Measurements from ENCODE around the gene PER2. TPM values are rescaled to one million over a fixed set of nuclear protein-coding genes. Genes with fewer than 3 reads are reported as not detected.
A peak's percentile ranks its signal among the peaks of the same experiment; 100 is the strongest.

PER2 gene
- total and polyA plus RNA-seq, 2 of the 13 experiments (the other 11 are each of a cell fraction or from before 2014, with no cell fraction given), result 5.1 to 9.4 TPM

DNA sequence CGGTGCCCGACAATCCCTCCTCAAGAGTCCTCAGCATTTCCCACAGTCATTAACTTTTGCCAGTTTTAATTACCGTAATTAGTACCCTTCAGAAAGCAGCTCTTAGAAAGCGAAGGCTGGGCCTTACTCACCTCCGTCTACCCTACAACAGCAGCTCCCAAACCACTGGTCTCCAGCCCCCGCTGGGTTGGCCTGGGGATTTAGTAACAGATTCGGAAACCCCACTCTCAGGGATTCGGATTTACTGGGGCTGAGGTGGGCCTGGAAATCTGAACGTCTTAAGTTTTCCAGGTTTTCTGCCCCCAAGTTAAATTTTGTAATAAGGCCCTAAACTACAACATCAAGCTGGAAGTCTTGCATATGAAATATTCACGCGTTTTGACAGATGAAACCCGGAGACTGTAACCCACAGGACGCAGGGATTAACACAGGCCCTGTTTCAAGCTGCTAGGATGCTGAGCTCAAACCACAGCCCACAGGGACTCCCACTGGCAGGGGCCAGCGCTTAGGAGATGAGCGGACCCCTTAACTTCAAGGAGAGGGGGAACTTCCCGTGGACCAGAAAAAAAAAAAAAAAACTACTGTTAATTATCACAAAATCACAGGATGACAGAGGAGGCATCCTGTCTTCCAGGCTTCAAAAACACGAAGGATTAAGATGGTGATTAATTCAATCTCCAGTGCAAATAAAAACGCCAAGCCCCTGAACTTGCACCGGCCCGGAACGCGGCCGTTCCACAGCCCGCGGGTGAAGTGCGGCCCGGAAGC, 85.9 kb downstream of the PER2 start (continued):
- TF ChIP-seq, protein P1, sequence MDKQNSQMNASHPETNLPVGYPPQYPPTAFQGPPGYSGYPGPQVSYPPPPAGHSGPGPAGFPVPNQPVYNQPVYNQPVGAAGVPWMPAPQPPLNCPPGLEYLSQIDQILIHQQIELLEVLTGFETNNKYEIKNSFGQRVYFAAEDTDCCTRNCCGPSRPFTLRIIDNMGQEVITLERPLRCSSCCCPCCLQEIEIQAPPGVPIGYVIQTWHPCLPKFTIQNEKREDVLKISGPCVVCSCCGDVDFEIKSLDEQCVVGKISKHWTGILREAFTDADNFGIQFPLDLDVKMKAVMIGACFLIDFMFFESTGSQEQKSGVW (CRISPR knock-in tag; IDR thresholded peaks at IDR 0.05; ENCODE audit: borderline replicate concordance), result no peak
- TF ChIP-seq NFIB (CRISPR knock-in tag; IDR thresholded peaks at IDR 0.05; ENCODE audit: borderline replicate concordance), result no peak
- no peak for TF ChIP-seq MTF1 (CRISPR knock-in tag; IDR thresholded peaks at IDR 0.05)
- no peak for TF ChIP-seq NFRKB (IDR thresholded peaks at IDR 0.05)
- TF ChIP-seq, protein P2, sequence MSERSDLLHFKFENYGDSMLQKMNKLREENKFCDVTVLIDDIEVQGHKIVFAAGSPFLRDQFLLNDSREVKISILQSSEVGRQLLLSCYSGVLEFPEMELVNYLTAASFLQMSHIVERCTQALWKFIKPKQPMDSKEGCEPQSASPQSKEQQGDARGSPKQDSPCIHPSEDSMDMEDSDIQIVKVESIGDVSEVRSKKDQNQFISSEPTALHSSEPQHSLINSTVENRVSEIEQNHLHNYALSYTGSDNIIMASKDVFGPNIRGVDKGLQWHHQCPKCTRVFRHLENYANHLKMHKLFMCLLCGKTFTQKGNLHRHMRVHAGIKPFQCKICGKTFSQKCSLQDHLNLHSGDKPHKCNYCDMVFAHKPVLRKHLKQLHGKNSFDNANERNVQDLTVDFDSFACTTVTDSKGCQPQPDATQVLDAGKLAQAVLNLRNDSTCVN (CRISPR knock-in tag; IDR thresholded peaks at IDR 0.05; ENCODE audit: borderline replicate concordance), result no peak
- no peak for TF ChIP-seq ZNF230 (CRISPR knock-in tag; IDR thresholded peaks at IDR 0.05)
- no peak for TF ChIP-seq ZNF7 (CRISPR knock-in tag; IDR thresholded peaks at IDR 0.05)
- TF ChIP-seq ASH2L (IDR thresholded peaks at IDR 0.05; ENCODE audit: insufficient read length, low read depth, low read length), result peak; percentile 73
- no peak for TF ChIP-seq ZNF431 (CRISPR knock-in tag; IDR thresholded peaks at IDR 0.05; ENCODE audit: borderline replicate concordance, low read depth)
- TF ChIP-seq NPAS2 (CRISPR knock-in tag; IDR thresholded peaks at IDR 0.05; ENCODE audit: borderline replicate concordance), result no peak
- TF ChIP-seq EHMT2 (IDR thresholded peaks at IDR 0.05; ENCODE audit: borderline replicate concordance, low read depth, low read length), result no peak
- TF ChIP-seq SYNCRIP (IDR thresholded peaks at IDR 0.05; ENCODE audit: insufficient read depth, low read depth, low read length), result no peak
- TF ChIP-seq ZNF274 (CRISPR knock-in tag; IDR thresholded peaks at IDR 0.05), result no peak
- no peak for TF ChIP-seq POLR2AphosphoS5 (IDR thresholded peaks at IDR 0.05; ENCODE audit: low read depth, low read length)
- TF ChIP-seq BCLAF1 (IDR thresholded peaks at IDR 0.05), result no peak
- no peak for TF ChIP-seq PRPF4 (IDR thresholded peaks at IDR 0.05; ENCODE audit: low read depth, low read length, poor library complexity, severe bottlenecking)
- TF ChIP-seq, protein P3, sequence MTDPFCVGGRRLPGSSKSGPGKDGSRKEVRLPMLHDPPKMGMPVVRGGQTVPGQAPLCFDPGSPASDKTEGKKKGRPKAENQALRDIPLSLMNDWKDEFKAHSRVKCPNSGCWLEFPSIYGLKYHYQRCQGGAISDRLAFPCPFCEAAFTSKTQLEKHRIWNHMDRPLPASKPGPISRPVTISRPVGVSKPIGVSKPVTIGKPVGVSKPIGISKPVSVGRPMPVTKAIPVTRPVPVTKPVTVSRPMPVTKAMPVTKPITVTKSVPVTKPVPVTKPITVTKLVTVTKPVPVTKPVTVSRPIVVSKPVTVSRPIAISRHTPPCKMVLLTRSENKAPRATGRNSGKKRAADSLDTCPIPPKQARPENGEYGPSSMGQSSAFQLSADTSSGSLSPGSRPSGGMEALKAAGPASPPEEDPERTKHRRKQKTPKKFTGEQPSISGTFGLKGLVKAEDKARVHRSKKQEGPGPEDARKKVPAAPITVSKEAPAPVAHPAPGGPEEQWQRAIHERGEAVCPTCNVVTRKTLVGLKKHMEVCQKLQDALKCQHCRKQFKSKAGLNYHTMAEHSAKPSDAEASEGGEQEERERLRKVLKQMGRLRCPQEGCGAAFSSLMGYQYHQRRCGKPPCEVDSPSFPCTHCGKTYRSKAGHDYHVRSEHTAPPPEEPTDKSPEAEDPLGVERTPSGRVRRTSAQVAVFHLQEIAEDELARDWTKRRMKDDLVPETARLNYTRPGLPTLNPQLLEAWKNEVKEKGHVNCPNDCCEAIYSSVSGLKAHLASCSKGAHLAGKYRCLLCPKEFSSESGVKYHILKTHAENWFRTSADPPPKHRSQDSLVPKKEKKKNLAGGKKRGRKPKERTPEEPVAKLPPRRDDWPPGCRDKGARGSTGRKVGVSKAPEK (CRISPR knock-in tag; IDR thresholded peaks at IDR 0.05; ENCODE audit: borderline replicate concordance), result no peak
- 0 out of 2 replicates have a peak, but pooled peaks have one; percentile 25 for TF ChIP-seq EEA1 (CRISPR knock-in tag; IDR thresholded peaks at IDR 0.05; ENCODE audit: borderline replicate concordance)
- 0 out of 2 replicates have a peak, but pooled peaks have one; percentile 0 for TF ChIP-seq HOXA5 (CRISPR knock-in tag; IDR thresholded peaks at IDR 0.05)
- TF ChIP-seq TBX2 (CRISPR knock-in tag; IDR thresholded peaks at IDR 0.05; ENCODE audit: borderline replicate concordance), result 0 out of 2 replicates have a peak, but pooled peaks have one; percentile 34
- TF ChIP-seq SMAD3 (CRISPR knock-in tag; IDR thresholded peaks at IDR 0.05), result no peak
- no peak for TF ChIP-seq ZNF34 (CRISPR knock-in tag; IDR thresholded peaks at IDR 0.05; ENCODE audit: borderline replicate concordance)
- TF ChIP-seq PLRG1 (conservative IDR thresholded peaks at IDR 0.05), result no peak
